ENCODE results near the gene TMEM171.

Gene TMEM171

GRCh38 chr5:73121119-73121463 is 716 bp downstream of the TMEM171 start:
- no peak for DNase-seq

- DNase-seq = no peak
Measured at GRCh38 chr5:73122875-73123810, 2.8 kb downstream of the TMEM171 start.

- no peak for DNase-seq
Measured at GRCh38 chr5:73125289-73125688, 4.9 kb downstream of the TMEM171 start.

GRCh38 chr5:73126381-73126780 is 6.0 kb downstream of the TMEM171 start:
- DNase-seq = no peak

GRCh38 chr5:73126957-73127356 is 6.6 kb downstream of the TMEM171 start:
- no peak for DNase-seq

GRCh38 chr5:73129143-73129542 is 8.8 kb downstream of the TMEM171 start:
- DNase-seq = no peak

GRCh38 chr5:73130811-73131210 is 10.4 kb downstream of the TMEM171 start:
- no peak for DNase-seq

- DNase-seq = no peak
Measured at GRCh38 chr5:73131711-73132425, 11.5 kb downstream of the TMEM171 start.

GRCh38 chr5:73132759-73133158 is 12.4 kb downstream of the TMEM171 start:
- no peak for DNase-seq

- no peak for DNase-seq
Measured at GRCh38 chr5:73135021-73135420, 14.6 kb downstream of the TMEM171 start.

- DNase-seq = no peak
Measured at GRCh38 chr5:73135429-73136054, 15.2 kb downstream of the TMEM171 start.

GRCh38 chr5:73136055-73136562 is 15.7 kb downstream of the TMEM171 start:
- DNase-seq = no peak

GRCh38 chr5:73137563-73138530 is 17.5 kb downstream of the TMEM171 start:
- DNase-seq = no peak

- DNase-seq = no peak
Measured at GRCh38 chr5:73139485-73139884, 19.1 kb downstream of the TMEM171 start.

GRCh38 chr5:73140801-73141200 is 20.4 kb downstream of the TMEM171 start:
- DNase-seq = no peak

- DNase-seq = no peak
Measured at GRCh38 chr5:73142035-73142434, 21.7 kb downstream of the TMEM171 start.

- DNase-seq = no peak
Measured at GRCh38 chr5:73143716-73144115, 23.3 kb downstream of the TMEM171 start.

- no peak for DNase-seq
Measured at GRCh38 chr5:73149540-73149939, 29.2 kb downstream of the TMEM171 start.

GRCh38 chr5:73150876-73151275 is 30.5 kb downstream of the TMEM171 start:
- DNase-seq = no peak

GRCh38 chr5:73151766-73152410 is 31.5 kb downstream of the TMEM171 start:
- DNase-seq = no peak
